HG03521 (cell line): ENCODE data around the gene KCNMB3.

Source experiments
- ATAC-seq: cut with Tn5 transposase; IDR thresholded peaks from one replicate; pipeline ENCODE4 v1.9.1; 2021; ENCODE audit warnings: mild to moderate bottlenecking, moderate library complexity; ENCODE audit not compliant: unreplicated experiment

Gene KCNMB3

DNA sequence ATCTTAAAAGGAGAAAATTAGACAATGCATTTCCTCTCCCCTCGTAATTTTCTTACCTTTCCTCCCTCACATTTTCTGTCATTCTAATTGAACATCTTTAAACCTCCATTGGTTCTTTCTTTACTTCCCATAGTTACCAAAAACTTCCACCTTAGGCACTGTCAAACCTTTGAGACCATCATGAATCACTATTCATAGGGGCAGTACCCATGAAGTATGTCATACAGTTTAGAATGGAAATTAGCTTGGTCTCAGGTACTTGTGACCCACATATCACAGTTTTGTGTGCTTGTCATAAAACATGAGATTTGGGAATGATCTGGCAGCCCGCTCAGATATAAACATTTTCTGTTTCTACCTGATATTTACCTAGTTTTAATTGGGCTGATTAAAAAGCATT is 50.1 kb downstream of the KCNMB3 start:
- ATAC-seq, result no peak

- no peak for ATAC-seq
These were observed 54.2 kb downstream of the KCNMB3 start for GRCh38 chr3:179196700-179197099.

DNA sequence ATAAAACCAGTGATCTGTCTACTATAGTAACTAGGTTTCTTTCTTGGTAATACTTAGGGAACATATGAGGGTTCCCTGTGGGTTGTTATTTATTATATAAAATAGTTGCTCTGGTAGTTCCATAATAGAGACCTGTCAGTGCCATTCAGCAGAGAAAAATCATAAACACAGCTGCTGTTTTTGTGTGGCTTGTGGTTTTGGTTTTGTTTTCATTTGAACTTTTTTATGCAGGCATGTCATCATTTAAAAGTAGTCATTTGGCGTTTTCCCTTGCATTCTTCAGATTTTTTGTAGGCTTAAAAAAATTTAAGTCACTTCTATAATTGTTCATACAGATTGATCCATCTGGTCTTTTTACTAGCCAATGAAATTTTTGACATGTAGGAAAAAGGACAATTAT is 54.8 kb downstream of the KCNMB3 start:
- peak; percentile 83 for ATAC-seq

DNA sequence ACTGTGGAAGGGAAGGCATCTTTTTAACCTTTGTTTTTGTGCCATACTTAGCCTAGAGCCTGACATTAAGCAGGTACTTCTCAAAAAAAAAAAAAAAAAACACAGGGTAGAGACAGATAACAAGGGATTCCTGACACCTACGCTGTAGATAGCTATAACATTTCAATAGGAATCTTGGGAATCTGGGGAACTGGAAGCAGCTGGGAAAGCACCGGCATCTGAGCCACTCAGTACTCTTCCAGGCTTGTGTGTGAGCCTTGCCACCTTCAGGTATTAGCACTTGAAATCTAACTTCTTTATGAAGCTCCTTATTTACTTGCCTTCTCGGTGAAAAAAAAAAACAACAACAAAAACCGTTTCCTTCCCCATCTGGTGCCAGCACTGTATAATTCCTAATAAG is 56.0 kb downstream of the KCNMB3 start:
- no peak for ATAC-seq
